ENCODE measurements around the gene EFCAB9.

DNA sequence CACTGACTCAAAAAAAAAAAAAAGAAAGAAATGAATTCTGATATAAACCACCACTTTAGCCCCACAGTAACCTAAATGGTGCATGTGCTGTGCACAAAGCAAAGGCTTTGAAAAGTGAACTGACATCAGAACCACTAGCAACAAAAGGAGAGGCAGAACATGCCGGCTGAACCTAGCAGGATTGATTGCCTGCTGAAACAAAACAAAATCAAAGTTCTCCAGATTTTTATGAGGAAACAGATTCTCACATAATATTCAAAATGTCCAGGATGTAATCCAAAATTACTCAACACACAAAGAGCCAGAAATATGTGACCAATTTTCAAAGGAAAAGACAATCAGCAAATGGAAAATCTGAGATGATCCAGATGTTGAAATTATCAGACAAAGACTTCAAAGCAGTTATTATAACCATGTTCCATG is 51.7 kb downstream of the EFCAB9 start:
- TF ChIP-seq, protein P1, sequence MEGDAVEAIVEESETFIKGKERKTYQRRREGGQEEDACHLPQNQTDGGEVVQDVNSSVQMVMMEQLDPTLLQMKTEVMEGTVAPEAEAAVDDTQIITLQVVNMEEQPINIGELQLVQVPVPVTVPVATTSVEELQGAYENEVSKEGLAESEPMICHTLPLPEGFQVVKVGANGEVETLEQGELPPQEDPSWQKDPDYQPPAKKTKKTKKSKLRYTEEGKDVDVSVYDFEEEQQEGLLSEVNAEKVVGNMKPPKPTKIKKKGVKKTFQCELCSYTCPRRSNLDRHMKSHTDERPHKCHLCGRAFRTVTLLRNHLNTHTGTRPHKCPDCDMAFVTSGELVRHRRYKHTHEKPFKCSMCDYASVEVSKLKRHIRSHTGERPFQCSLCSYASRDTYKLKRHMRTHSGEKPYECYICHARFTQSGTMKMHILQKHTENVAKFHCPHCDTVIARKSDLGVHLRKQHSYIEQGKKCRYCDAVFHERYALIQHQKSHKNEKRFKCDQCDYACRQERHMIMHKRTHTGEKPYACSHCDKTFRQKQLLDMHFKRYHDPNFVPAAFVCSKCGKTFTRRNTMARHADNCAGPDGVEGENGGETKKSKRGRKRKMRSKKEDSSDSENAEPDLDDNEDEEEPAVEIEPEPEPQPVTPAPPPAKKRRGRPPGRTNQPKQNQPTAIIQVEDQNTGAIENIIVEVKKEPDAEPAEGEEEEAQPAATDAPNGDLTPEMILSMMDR (IDR thresholded peaks at IDR 0.05), result no peak
- no peak for TF ChIP-seq POLR2AphosphoS5 (IDR thresholded peaks at IDR 0.05)
- TF ChIP-seq EP300 (IDR thresholded peaks at IDR 0.05), result no peak

All from suprapubic skin (tissue), 4 donors.